HEK293 (cell line): ENCODE results near the gene NAPG.

Experiments used
- BCL11A ChIP-seq: fragments of 450-650 bp; formaldehyde crosslinking; IDR thresholded peaks from 2 replicates; pipeline ENCODE4 v1.5.1; 2016; ENCODE audit warnings: low read depth, missing biosample characterization, missing genetic modification characterization
- MYNN ChIP-seq: fragments of 450-650 bp; formaldehyde crosslinking; IDR thresholded peaks from 2 replicates; pipeline ENCODE4 v1.5.1; 2016; ENCODE audit warnings: missing biosample characterization, missing genetic modification characterization, borderline replicate concordance
- ZBTB8A ChIP-seq: fragments of 450-650 bp; formaldehyde crosslinking; IDR thresholded peaks from 2 replicates; pipeline ENCODE4 v1.5.1; 2016; ENCODE audit warnings: missing biosample characterization, missing genetic modification characterization
- ZNF501 ChIP-seq: fragments of 450-650 bp; formaldehyde crosslinking; IDR thresholded peaks from 2 replicates; pipeline ENCODE4 v1.5.1; 2016; ENCODE audit warnings: missing biosample characterization, missing genetic modification characterization
- ZNF521 ChIP-seq: fragments of 450-650 bp; formaldehyde crosslinking; IDR thresholded peaks from 2 replicates; pipeline ENCODE4 v1.5.1; 2017; ENCODE audit warnings: missing biosample characterization, mild to moderate bottlenecking, missing genetic modification characterization
- ZNF530 ChIP-seq: fragments of 450-650 bp; formaldehyde crosslinking; IDR thresholded peaks from 2 replicates; pipeline ENCODE4 v1.5.1; 2016; ENCODE audit warnings: low read depth, missing biosample characterization, missing genetic modification characterization
- ZNF777 ChIP-seq: fragments of 450-650 bp; formaldehyde crosslinking; IDR thresholded peaks from 2 replicates; pipeline ENCODE4 v1.5.1; 2017; ENCODE audit warnings: missing biosample characterization, missing genetic modification characterization, borderline replicate concordance
- TF ChIP-seq, protein P1 (sequence below): fragments of 450-650 bp; formaldehyde crosslinking; IDR thresholded peaks from 2 replicates; pipeline ENCODE4 v1.5.1; 2016; ENCODE audit warnings: missing biosample characterization, missing genetic modification characterization
- TF ChIP-seq, protein P2 (sequence below): fragments of 450-650 bp; formaldehyde crosslinking; IDR thresholded peaks from 2 replicates; pipeline ENCODE4 v1.5.1; 2017; ENCODE audit warnings: missing biosample characterization, missing genetic modification characterization
- TF ChIP-seq, protein P3 (sequence below): fragments of 450-650 bp; formaldehyde crosslinking; IDR thresholded peaks from 2 replicates; pipeline ENCODE4 v1.5.1; 2017; ENCODE audit warnings: missing biosample characterization, missing genetic modification characterization
- TF ChIP-seq, protein P4 (sequence below): fragments of 450-650 bp; formaldehyde crosslinking; IDR thresholded peaks from 2 replicates; pipeline ENCODE4 v1.5.1; 2016; ENCODE audit warnings: missing biosample characterization, missing genetic modification characterization

DNA sequence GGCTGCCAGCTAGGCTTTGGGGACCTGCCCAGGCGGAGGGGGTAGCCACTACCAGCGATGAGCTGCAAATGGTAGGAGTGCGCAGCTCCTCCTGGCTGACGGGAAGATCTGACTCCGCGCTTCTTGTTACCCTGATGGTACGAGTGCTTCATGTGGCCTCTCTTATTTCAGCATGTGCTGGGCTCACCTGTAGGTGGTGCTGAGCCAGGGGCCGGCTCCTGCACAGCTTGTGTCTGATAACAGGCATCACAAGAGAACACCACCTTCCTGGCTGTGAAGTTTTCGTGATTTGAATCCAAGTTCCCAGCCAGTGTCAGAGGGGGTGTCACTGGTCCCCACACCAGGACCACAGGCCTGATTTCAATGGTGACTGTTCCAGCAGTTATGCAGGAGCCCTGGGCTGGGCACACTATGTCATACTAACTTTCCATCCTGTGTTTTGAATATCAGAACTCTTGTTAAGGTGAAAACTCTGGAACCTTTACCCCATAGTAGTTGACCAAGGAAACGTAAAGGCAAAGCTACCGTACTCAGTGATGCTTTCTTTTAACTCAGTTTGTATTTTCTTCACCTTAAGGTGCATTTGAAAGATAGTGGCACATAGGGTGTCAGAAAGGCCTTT is 43.4 kb upstream of the NAPG start:
- TF ChIP-seq BCL11A (tag by site-specific recombination) (no peak), ZNF501 (no peak), ZNF530 (tag by site-specific recombination) (no peak), ZNF521 (tag by site-specific recombination) (no peak), MYNN (tag by site-specific recombination) (no peak), ZBTB8A (tag by site-specific recombination) (no peak), ZNF777 (no peak)
- TF ChIP-seq, protein P1, sequence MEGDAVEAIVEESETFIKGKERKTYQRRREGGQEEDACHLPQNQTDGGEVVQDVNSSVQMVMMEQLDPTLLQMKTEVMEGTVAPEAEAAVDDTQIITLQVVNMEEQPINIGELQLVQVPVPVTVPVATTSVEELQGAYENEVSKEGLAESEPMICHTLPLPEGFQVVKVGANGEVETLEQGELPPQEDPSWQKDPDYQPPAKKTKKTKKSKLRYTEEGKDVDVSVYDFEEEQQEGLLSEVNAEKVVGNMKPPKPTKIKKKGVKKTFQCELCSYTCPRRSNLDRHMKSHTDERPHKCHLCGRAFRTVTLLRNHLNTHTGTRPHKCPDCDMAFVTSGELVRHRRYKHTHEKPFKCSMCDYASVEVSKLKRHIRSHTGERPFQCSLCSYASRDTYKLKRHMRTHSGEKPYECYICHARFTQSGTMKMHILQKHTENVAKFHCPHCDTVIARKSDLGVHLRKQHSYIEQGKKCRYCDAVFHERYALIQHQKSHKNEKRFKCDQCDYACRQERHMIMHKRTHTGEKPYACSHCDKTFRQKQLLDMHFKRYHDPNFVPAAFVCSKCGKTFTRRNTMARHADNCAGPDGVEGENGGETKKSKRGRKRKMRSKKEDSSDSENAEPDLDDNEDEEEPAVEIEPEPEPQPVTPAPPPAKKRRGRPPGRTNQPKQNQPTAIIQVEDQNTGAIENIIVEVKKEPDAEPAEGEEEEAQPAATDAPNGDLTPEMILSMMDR, result no peak
- TF ChIP-seq, protein P2, sequence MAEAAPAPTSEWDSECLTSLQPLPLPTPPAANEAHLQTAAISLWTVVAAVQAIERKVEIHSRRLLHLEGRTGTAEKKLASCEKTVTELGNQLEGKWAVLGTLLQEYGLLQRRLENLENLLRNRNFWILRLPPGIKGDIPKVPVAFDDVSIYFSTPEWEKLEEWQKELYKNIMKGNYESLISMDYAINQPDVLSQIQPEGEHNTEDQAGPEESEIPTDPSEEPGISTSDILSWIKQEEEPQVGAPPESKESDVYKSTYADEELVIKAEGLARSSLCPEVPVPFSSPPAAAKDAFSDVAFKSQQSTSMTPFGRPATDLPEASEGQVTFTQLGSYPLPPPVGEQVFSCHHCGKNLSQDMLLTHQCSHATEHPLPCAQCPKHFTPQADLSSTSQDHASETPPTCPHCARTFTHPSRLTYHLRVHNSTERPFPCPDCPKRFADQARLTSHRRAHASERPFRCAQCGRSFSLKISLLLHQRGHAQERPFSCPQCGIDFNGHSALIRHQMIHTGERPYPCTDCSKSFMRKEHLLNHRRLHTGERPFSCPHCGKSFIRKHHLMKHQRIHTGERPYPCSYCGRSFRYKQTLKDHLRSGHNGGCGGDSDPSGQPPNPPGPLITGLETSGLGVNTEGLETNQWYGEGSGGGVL (tag by site-specific recombination), result no peak
- TF ChIP-seq, protein P3, sequence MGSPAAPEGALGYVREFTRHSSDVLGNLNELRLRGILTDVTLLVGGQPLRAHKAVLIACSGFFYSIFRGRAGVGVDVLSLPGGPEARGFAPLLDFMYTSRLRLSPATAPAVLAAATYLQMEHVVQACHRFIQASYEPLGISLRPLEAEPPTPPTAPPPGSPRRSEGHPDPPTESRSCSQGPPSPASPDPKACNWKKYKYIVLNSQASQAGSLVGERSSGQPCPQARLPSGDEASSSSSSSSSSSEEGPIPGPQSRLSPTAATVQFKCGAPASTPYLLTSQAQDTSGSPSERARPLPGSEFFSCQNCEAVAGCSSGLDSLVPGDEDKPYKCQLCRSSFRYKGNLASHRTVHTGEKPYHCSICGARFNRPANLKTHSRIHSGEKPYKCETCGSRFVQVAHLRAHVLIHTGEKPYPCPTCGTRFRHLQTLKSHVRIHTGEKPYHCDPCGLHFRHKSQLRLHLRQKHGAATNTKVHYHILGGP (tag by site-specific recombination), result no peak
- TF ChIP-seq, protein P4, sequence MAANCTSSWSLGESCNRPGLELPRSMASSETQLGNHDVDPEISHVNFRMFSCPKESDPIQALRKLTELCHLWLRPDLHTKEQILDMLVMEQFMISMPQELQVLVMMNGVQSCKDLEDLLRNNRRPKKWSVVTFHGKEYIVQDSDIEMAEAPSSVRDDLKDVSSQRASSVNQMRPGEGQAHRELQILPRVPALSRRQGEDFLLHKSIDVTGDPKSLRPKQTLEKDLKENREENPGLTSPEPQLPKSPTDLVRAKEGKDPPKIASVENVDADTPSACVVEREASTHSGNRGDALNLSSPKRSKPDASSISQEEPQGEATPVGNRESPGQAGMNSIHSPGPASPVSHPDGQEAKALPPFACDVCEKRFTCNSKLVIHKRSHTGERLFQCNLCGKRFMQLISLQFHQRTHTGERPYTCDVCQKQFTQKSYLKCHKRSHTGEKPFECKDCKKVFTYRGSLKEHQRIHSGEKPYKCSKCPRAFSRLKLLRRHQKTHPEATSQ (tag by site-specific recombination), result no peak
